H1 (cell line): ENCODE data around the gene PRKCH. TPM values are rescaled to one million over a fixed set of nuclear protein-coding genes. Genes with fewer than 3 reads are reported as not detected.

Source experiments
- CTCF ChIA-PET: fragments of 300-600 bp; sonication (Branson Sonifier 250); formaldehyde crosslinking; loops from one replicate; lab custom pipeline; 2021; ENCODE audit not compliant: partially characterized antibody; lab: Charles Lee
- POLR2A ChIA-PET: fragments of 300-600 bp; sonication (Branson Sonifier 250); formaldehyde crosslinking; loops from one replicate; lab custom pipeline; 2021; ENCODE audit warnings: inconsistent platforms; ENCODE audit not compliant: partially characterized antibody; lab: Charles Lee
- DNase-seq, 2 experiments: peaks; one replicate each; pipeline versions ENCODE4 v3.0.0 to v3.0.0-alpha.2; 2010 to 2022; ENCODE audit warnings: low spot score in 2 of 2, low read depth in 1 of 2, mixed read lengths in 1 of 2
- FAIRE-seq: peaks from 2 replicates; lab custom pipeline; 2011; peaks lifted over from hg19 to GRCh38; lab: Jason Lieb, UNC
- H2AFZ ChIP-seq: 2 replicates; pipeline ENCODE4 v1.8.1; 2012; ENCODE audit warnings: low read length, inconsistent platforms
- H2AK5ac ChIP-seq: 2 replicates; pipeline ENCODE4 v1.6.1; 2013; ENCODE audit warnings: low read depth, low read length
- H2BK120ac ChIP-seq: replicated peaks from 2 replicates; pipeline ENCODE3; 2013; ENCODE audit warnings: low read depth, low read length, inconsistent platforms
- H2BK12ac ChIP-seq: 2 replicates; pipeline ENCODE4 v1.6.1; 2013; ENCODE audit warnings: low read depth, low read length
- H2BK15ac ChIP-seq: 2 replicates; pipeline ENCODE4 v1.6.1; 2013; ENCODE audit warnings: low read length
- H2BK20ac ChIP-seq: 2 replicates; pipeline ENCODE4 v1.6.1; 2013; ENCODE audit warnings: low read length
- H2BK5ac ChIP-seq: 2 replicates; pipeline ENCODE4 v1.6.1; 2013; ENCODE audit warnings: low read depth, low read length
- H3K14ac ChIP-seq: 2 replicates; pipeline ENCODE4 v1.6.1; 2013; ENCODE audit warnings: inconsistent platforms; ENCODE audit not compliant: insufficient read length
- H3K18ac ChIP-seq: 2 replicates; pipeline ENCODE4 v1.6.1; 2013; ENCODE audit warnings: low read length; ENCODE audit errors: extremely low read depth
- H3K23ac ChIP-seq: 2 replicates; pipeline ENCODE4 v1.6.1; 2013; ENCODE audit warnings: inconsistent platforms; ENCODE audit not compliant: insufficient read length
- H3K23me2 ChIP-seq: 2 replicates; pipeline ENCODE4 v1.6.1; 2013; ENCODE audit warnings: low read depth, low read length
- H3K27ac ChIP-seq: 2 replicates; pipeline ENCODE4 v1.6.1; 2011; ENCODE audit warnings: low read depth, low read length, inconsistent platforms
- H3K27me3 ChIP-seq, 4 experiments: replicated peaks in 1 of 4; 1 replicate in 1 of 4; 2 replicates in 3 of 4; pipeline versions ENCODE4 v1.6.1 to v1.8.1; 2011 to 2013; ENCODE audit warnings: low read length in 3 of 4, mild to moderate bottlenecking in 3 of 4, inconsistent platforms in 2 of 4, mixed read lengths in 2 of 4, moderate library complexity in 1 of 4; ENCODE audit not compliant: control insufficient read depth in 3 of 4, insufficient read depth in 3 of 4; ENCODE audit errors: extremely low read depth in 1 of 4
- H3K36me3 ChIP-seq, 4 experiments: 2 replicates each; pipeline versions ENCODE4 v1.6.1 to v1.8.1; 2011 to 2013; ENCODE audit warnings: mild to moderate bottlenecking in 4 of 4, low read length in 3 of 4, moderate library complexity in 2 of 4, control low read depth in 1 of 4, inconsistent platforms in 1 of 4; ENCODE audit not compliant: insufficient read depth in 4 of 4, control insufficient read depth in 2 of 4
- H3K4ac ChIP-seq: replicated peaks from 2 replicates; pipeline ENCODE3; 2013; ENCODE audit warnings: low read length, low read depth, mixed read lengths, inconsistent platforms; ENCODE audit not compliant: insufficient read length
- H3K4me1 ChIP-seq, 4 experiments: replicated peaks in 1 of 4; 1 replicate in 1 of 4; 2 replicates in 3 of 4; pipeline versions ENCODE4 v1.6.1 to v1.8.1; 2011 to 2013; ENCODE audit warnings: low read length in 3 of 4, inconsistent platforms in 2 of 4, mixed read lengths in 1 of 4; ENCODE audit not compliant: insufficient read depth in 4 of 4, control insufficient read depth in 3 of 4
- H3K4me2 ChIP-seq, 2 experiments: 2 replicates each; pipeline versions ENCODE4 v1.6.1 to v1.8.1; 2011 to 2013; ENCODE audit warnings: low read depth in 2 of 2, low read length in 2 of 2, control low read depth in 1 of 2, inconsistent platforms in 1 of 2, mild to moderate bottlenecking in 1 of 2; ENCODE audit not compliant: insufficient read depth in 1 of 2
- H3K4me3 ChIP-seq, 4 experiments: fragments of 200-600, 300-600 bp in 1 of 4; sonication (generic), shearing (Covaris generic), sonication (Bioruptor Twin) in 1 of 4; 2 replicates each; pipeline versions ENCODE4 v1.5.1 to v1.8.1; 2011 to 2016; ENCODE audit warnings: low read length in 4 of 4, low read depth in 3 of 4, control low read depth in 2 of 4, inconsistent platforms in 2 of 4, mild to moderate bottlenecking in 2 of 4, mixed read lengths in 1 of 4, moderate library complexity in 1 of 4; ENCODE audit not compliant: insufficient read depth in 2 of 4; ENCODE audit errors: extremely low read depth in 1 of 4
- H3K56ac ChIP-seq: replicated peaks from 2 replicates; pipeline ENCODE3; 2013; ENCODE audit warnings: low read depth, mild to moderate bottlenecking, mixed read lengths, low read length, inconsistent platforms; ENCODE audit not compliant: insufficient read length
- H3K79me1 ChIP-seq: 2 replicates; pipeline ENCODE4 v1.6.1; 2013; ENCODE audit warnings: low read depth, low read length, control low read depth
- H3K79me2 ChIP-seq, 2 experiments: 2 replicates each; pipeline versions ENCODE4 v1.6.1 to v1.8.1; 2012 to 2013; ENCODE audit warnings: low read length in 2 of 2, mild to moderate bottlenecking in 2 of 2, inconsistent platforms in 1 of 2; ENCODE audit not compliant: insufficient read depth in 2 of 2, control insufficient read depth in 1 of 2
- H3K9ac ChIP-seq, 4 experiments: replicated peaks in 1 of 4; 1 replicate in 1 of 4; 2 replicates in 3 of 4; pipeline versions ENCODE4 v1.6.1 to v1.8.1; 2011 to 2013; ENCODE audit warnings: low read depth in 3 of 4, low read length in 3 of 4, control low read depth in 2 of 4, mild to moderate bottlenecking in 2 of 4, moderate library complexity in 2 of 4, inconsistent platforms in 1 of 4; ENCODE audit errors: extremely low read depth in 1 of 4
- H3K9me3 ChIP-seq, 2 experiments: 2 replicates each; pipeline versions ENCODE4 v1.6.1 to v1.8.1; 2012 to 2013; ENCODE audit warnings: mild to moderate bottlenecking in 2 of 2, moderate library complexity in 2 of 2, control low read depth in 1 of 2, inconsistent platforms in 1 of 2, low read depth in 1 of 2, low read length in 1 of 2, mixed read lengths in 1 of 2; ENCODE audit not compliant: insufficient read depth in 2 of 2
- H4K20me1 ChIP-seq, 2 experiments: replicated peaks in 1 of 2; 2 replicates each; pipeline versions ENCODE3 to v1.8.1; 2011 to 2013; ENCODE audit warnings: inconsistent platforms in 2 of 2, low read length in 2 of 2, mild to moderate bottlenecking in 1 of 2; ENCODE audit not compliant: insufficient read depth in 2 of 2, control insufficient read depth in 1 of 2
- H4K5ac ChIP-seq: 2 replicates; pipeline ENCODE4 v1.6.1; 2013; ENCODE audit warnings: low read length, low read depth, mixed read lengths, inconsistent platforms; ENCODE audit not compliant: insufficient read length
- H4K8ac ChIP-seq: 2 replicates; pipeline ENCODE4 v1.8.0; 2013; ENCODE audit warnings: mild to moderate bottlenecking, moderate library complexity, low read length, inconsistent platforms; ENCODE audit not compliant: insufficient read depth; ENCODE audit errors: extremely low read depth
- H4K91ac ChIP-seq: replicated peaks from 2 replicates; pipeline ENCODE3; 2013; ENCODE audit warnings: low read length, mixed read lengths, inconsistent platforms; ENCODE audit not compliant: insufficient read length
- GABPA ChIP-seq: IDR thresholded peaks from 2 replicates; pipeline ENCODE4 v1.6.1; 2011; ENCODE audit warnings: mild to moderate bottlenecking, low read length, moderate library complexity, borderline replicate concordance; ENCODE audit not compliant: insufficient read depth
- HDAC6 ChIP-seq: IDR thresholded peaks from one replicate; pipeline ENCODE4 v1.7.1; 2012; ENCODE audit warnings: low read depth, mild to moderate bottlenecking, inconsistent platforms, low read length, moderate library complexity
- KDM1A ChIP-seq: fragments of 200-600, 300-600 bp; sonication (generic); IDR thresholded peaks from 2 replicates; pipeline ENCODE4 v1.7.1; 2016; ENCODE audit warnings: mild to moderate bottlenecking, low read length, borderline replicate concordance
- KDM5A ChIP-seq: fragments of 200-600 bp; IDR thresholded peaks from 2 replicates; pipeline ENCODE4 v1.7.1; 2012; ENCODE audit warnings: mild to moderate bottlenecking, low read length, inconsistent platforms, mixed read lengths
- MAFK ChIP-seq: IDR thresholded peaks from 2 replicates; pipeline ENCODE4 v1.6.1; 2012; ENCODE audit warnings: low read depth, mild to moderate bottlenecking, improper control_type of control experiment, low read length
- MAX ChIP-seq: IDR thresholded peaks from 2 replicates; pipeline ENCODE4 v1.6.1; 2012; ENCODE audit warnings: inconsistent platforms
- POU5F1 ChIP-seq: IDR thresholded peaks from 2 replicates; pipeline ENCODE4 v1.6.1; 2011; ENCODE audit warnings: low read depth, mild to moderate bottlenecking, low read length, moderate library complexity
- RBBP5 ChIP-seq: IDR thresholded peaks from 2 replicates; pipeline ENCODE4 v1.7.1; 2012; ENCODE audit warnings: low read depth, mild to moderate bottlenecking, inconsistent platforms, low read length, moderate library complexity, borderline replicate concordance
- RNF2 ChIP-seq: fragments of 200-900, 300-1000 bp; sonication (generic); IDR thresholded peaks from 2 replicates; pipeline ENCODE4 v1.7.1; 2016; ENCODE audit warnings: borderline replicate concordance, low read depth, mild to moderate bottlenecking, antibody characterized with exemption, low read length; ENCODE audit not compliant: poor library complexity, severe bottlenecking; ENCODE audit errors: missing control alignments
- RXRA ChIP-seq: IDR thresholded peaks from 2 replicates; pipeline ENCODE4 v1.6.1; 2011; ENCODE audit warnings: low read depth, mild to moderate bottlenecking, low read length, moderate library complexity; ENCODE audit not compliant: insufficient read depth
- SIN3A ChIP-seq, 2 experiments: IDR thresholded peaks in 1 of 2; conservative IDR thresholded peaks in 1 of 2; 2 replicates each; pipeline ENCODE4 v1.6.1; 2011 to 2012; ENCODE audit warnings: low read length in 2 of 2, improper control_type of control experiment in 1 of 2, low read depth in 1 of 2, mild to moderate bottlenecking in 1 of 2
- SIRT6 ChIP-seq: IDR thresholded peaks from one replicate; pipeline ENCODE4 v1.7.1; 2012; ENCODE audit warnings: low read length, inconsistent platforms
- SP1 ChIP-seq: IDR thresholded peaks from 2 replicates; pipeline ENCODE4 v1.6.1; 2011; ENCODE audit warnings: low read depth, low read length
- SRF ChIP-seq: IDR thresholded peaks from 2 replicates; pipeline ENCODE4 v1.6.1; 2011; ENCODE audit warnings: mild to moderate bottlenecking, low read depth, low read length, moderate library complexity
- WGBS, 2 experiments: shearing (Covaris generic) in 1 of 2; methylation state at CpG; one replicate each; pipeline versions ENCODE4 v1.1.6 to v1.1.7; 2013 to 2015; ENCODE audit warnings: low lambda C conversion rate in 2 of 2, mixed read lengths in 2 of 2, inconsistent platforms in 1 of 2, low coverage in 1 of 2, missing lambda C conversion rate in 1 of 2; ENCODE audit not compliant: insufficient replicate concordance in 2 of 2, insufficient coverage in 1 of 2, insufficient read length in 1 of 2; ENCODE audit errors: extremely low coverage in 1 of 2, missing lambda C conversion rate in 1 of 2; 5-methylcytosine and 5-hydroxymethylcytosine counted together
- polyA plus RNA-seq, 7 experiments: library from polyadenylated mRNA; depleted of rRNA in 3 of 7; stranded (reverse) in 5 of 7; unstranded in 2 of 7; fragments of >200 nt in 5 of 7; fragments of 200-250 nt in 2 of 7; gene quantifications; 1 replicate in 5 of 7; 2 replicates in 1 of 7; 4 replicates in 1 of 7; pipeline versions ENCODE4 v1.2.1 to v1.2.3, GENCODE V29; 2011 to 2013; ENCODE audit warnings: missing spikeins in 2 of 7, mixed read lengths in 2 of 7
- total RNA-seq: library from RNA; stranded (reverse); fragmentation: NEBNext Ultra II Directional; extraction: Animal tissue kit (Norgen Biotek cat#: 25700); gene quantifications from 2 replicates; pipeline ENCODE4 v1.2.1, GENCODE V29; 2021

Gene PRKCH
- total and polyA plus RNA-seq, 2 of the 8 experiments (the other 6 are each of a cell fraction or from before 2014, with no cell fraction given) = 6.4 to 7.0 TPM

DNA sequence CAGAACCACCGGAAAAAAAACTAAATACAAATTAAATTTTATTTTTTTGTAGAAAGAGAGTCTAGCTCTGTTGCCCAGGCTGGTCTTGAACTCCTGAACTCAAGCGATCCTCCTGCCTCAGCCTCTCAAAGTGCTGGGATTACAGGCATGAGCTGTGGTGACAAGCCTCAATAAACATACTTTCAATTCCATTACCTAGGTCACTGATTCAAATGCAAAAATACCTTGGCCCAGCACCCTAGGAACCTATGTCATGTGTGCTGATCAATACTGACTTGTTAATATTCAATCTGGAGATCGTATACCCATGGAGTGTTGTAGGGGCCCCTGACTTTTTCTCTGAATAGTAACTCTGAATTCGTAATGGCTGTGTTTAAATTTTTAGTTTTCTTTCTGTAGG lies 33.2 kb upstream of the PRKCH start:
- Histone ChIP-seq H3K79me2 (no peaks in the 10 kb centered on the region), H3K27me3 (no peaks in the 10 kb centered on the region), H2BK15ac (no peak overlapping the region), H3K9ac (no peak overlapping the region), H2BK20ac (no peak overlapping the region), H2BK5ac (no peak overlapping the region), H3K4me2 (no peak overlapping the region), H3K4me3 (no peak overlapping the region), H4K20me1 (no peaks in the 10 kb centered on the region), H3K14ac (no peak overlapping the region), H3K79me1 (no peaks in the 10 kb centered on the region), H2BK12ac (no peak overlapping the region), H2AFZ (no peak overlapping the region), H2AK5ac (no peak overlapping the region), H3K18ac (no peak overlapping the region), H4K8ac (no peak overlapping the region), H3K56ac (no peak overlapping the region), H3K36me3 (no peaks in the 10 kb centered on the region), H3K23ac (no peak overlapping the region), H4K5ac (no peak overlapping the region), H4K91ac (no peak overlapping the region), H2BK120ac (no peak overlapping the region), H3K23me2 (no peaks in the 10 kb centered on the region), H3K9me3 (no peaks in the 10 kb centered on the region), H3K4ac (no peak overlapping the region), H3K4me1 (no peaks in the 10 kb centered on the region), H3K27ac (no peak overlapping the region)
- WGBS, 2 experiments = 90% methylated on average over 4 of the region's 4 CpGs; no CpG with 5 or more reads in 1 of the 2 experiments
- ChIA-PET CTCF (interaction anchor here (0.7 to 1.4 kb wide), 5 partner anchors 8 to 120 kb away, joined by 3 to 6 read pairs (median 4); no protein-coding TSS in a partner anchor), POLR2A (no interaction called here)
- FAIRE-seq (no peak), DNase-seq (no peak)
- TF ChIP-seq HDAC6 (no peak), MAFK (no peak), RNF2 (no peak), RXRA (no peak), MAX (no peak), SIRT6 (no peak), POU5F1 (no peak), SIN3A (conservative IDR thresholded peaks at IDR 0.05 in 1 of 2, IDR thresholded peaks at IDR 0.05 in 1 of 2; ENCODE audit: low read depth in 1 of 2, low read length in 2 of 2) (no peak), SRF (no peak), RBBP5 (no peak), KDM5A (no peak), KDM1A (no peak), GABPA (no peak), SP1 (no peak)
